G401.6 (cell line): Measurements from ENCODE around the gene OVCH2.
"Not testable (repeated sequence)": the region's sequence is repeated elsewhere in the genome, so short reads cannot be mapped to it uniquely, and the experiment has no call there.

Experiments used
- FAIRE-seq: peaks from 2 replicates; lab custom pipeline; 2012; peaks lifted over from hg19 to GRCh38; lab: Jason Lieb, UNC

OVCH2 gene

GRCh38 chr11:7706377-7706776 is at the start of gene OVCH2:
OVCH2 (minus strand) TSS chr11:7706477; CDS start chr11:7706394, 83 bp downstream.
- no peak for FAIRE-seq

- no peak for FAIRE-seq
Measured at GRCh38 chr11:7749456-7749855, 43.2 kb upstream of the OVCH2 start.

- not testable (repeated sequence) for FAIRE-seq
Measured at GRCh38 chr11:7734767-7735166, 28.5 kb upstream of the OVCH2 start.

- no peak for FAIRE-seq
Measured at GRCh38 chr11:7714786-7715185, 8.5 kb upstream of the OVCH2 start.

GRCh38 chr11:7703740-7704139 is 2.5 kb downstream of the OVCH2 start:
- no peak for FAIRE-seq

GRCh38 chr11:7696424-7696823 is 9.9 kb downstream of the OVCH2 start:
- no peak for FAIRE-seq

- no peak for FAIRE-seq
Measured at GRCh38 chr11:7694235-7694634, 12.0 kb downstream of the OVCH2 start.

- FAIRE-seq = no peak
Measured at GRCh38 chr11:7692426-7692825, 13.9 kb downstream of the OVCH2 start.

- peak; percentile 40 for FAIRE-seq
Measured at GRCh38 chr11:7691759-7692350, 14.4 kb downstream of the OVCH2 start.

GRCh38 chr11:7690648-7691047 is 15.6 kb downstream of the OVCH2 start:
- FAIRE-seq = peak; percentile 13

- FAIRE-seq = no peak
Measured at GRCh38 chr11:7689239-7689638, 17.0 kb downstream of the OVCH2 start.

- FAIRE-seq = peak; percentile 86
Measured at GRCh38 chr11:7688238-7688826, 17.9 kb downstream of the OVCH2 start.

- no peak for FAIRE-seq
Measured at GRCh38 chr11:7687386-7687785, 18.9 kb downstream of the OVCH2 start.

- no peak for FAIRE-seq
Measured at GRCh38 chr11:7686761-7687160, 19.5 kb downstream of the OVCH2 start.

- FAIRE-seq = no peak
Measured at GRCh38 chr11:7683571-7683970, 22.7 kb downstream of the OVCH2 start.

- no peak for FAIRE-seq
Measured at GRCh38 chr11:7677796-7678201, 28.5 kb downstream of the OVCH2 start.

GRCh38 chr11:7677071-7677470 is 29.2 kb downstream of the OVCH2 start:
- peak; percentile 95 for FAIRE-seq

- FAIRE-seq = no peak
Measured at GRCh38 chr11:7675631-7676030, 30.6 kb downstream of the OVCH2 start.

GRCh38 chr11:7673724-7674434 is 32.4 kb downstream of the OVCH2 start:
- FAIRE-seq = no peak

- no peak for FAIRE-seq
Measured at GRCh38 chr11:7672960-7673723, 33.1 kb downstream of the OVCH2 start, which contains the start of gene CYB5R2. CYB5R2 (minus strand) TSS chr11:7673500; CDS start chr11:7672825, 675 bp downstream.

- no peak for FAIRE-seq
Measured at GRCh38 chr11:7672276-7672959, 33.9 kb downstream of the OVCH2 start.
